ENCODE measurements around the gene ZRSR2. TPM values are rescaled to one million over a fixed set of nuclear protein-coding genes. Genes with fewer than 3 reads are reported as not detected.

ZRSR2 gene
- total and polyA plus RNA-seq, 10 of the 15 experiments (the other 5 are each of a cell fraction or from before 2014, with no cell fraction given) = 8.8 to 34.1 (median 15.6) TPM

DNA sequence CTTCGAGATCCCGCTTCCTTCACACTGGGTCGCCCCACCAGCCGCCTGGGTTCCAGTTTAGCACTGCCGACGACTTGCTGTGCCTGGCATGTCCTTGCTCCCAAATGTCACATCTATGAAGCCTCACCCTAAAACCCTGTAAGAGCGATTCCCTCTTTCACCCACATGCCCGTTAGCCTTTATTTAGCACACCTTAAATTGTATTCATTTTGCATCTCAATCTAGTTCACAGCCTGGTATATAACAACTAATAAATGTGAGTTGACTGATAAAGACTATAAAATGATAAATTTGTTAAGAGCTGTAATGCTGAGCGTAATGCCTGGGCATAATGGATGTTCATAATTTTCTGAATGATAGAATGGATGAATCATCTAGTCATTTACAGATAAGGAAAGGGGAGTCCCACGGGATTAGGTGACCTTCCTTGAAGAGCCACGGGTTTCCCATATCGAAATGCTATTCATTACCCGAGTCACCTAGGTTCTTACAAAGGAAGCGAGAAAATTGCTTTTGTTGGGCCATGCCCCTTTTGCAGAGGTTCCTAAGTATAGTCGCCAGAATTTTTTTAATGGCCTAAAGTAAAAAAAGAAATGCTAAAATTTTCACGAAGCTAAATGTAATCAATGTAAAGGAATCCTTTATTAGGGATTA, 65.4 kb downstream of the ZRSR2 start (continued):
- TF ChIP-seq, protein P1, sequence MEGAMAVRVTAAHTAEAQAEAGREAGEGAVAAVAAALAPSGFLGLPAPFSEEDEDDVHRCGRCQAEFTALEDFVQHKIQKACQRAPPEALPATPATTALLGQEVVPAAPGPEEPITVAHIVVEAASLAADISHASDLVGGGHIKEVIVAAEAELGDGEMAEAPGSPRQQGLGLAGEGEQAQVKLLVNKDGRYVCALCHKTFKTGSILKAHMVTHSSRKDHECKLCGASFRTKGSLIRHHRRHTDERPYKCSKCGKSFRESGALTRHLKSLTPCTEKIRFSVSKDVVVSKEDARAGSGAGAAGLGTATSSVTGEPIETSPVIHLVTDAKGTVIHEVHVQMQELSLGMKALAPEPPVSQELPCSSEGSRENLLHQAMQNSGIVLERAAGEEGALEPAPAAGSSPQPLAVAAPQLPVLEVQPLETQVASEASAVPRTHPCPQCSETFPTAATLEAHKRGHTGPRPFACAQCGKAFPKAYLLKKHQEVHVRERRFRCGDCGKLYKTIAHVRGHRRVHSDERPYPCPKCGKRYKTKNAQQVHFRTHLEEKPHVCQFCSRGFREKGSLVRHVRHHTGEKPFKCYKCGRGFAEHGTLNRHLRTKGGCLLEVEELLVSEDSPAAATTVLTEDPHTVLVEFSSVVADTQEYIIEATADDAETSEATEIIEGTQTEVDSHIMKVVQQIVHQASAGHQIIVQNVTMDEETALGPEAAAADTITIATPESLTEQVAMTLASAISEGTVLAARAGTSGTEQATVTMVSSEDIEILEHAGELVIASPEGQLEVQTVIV (IDR thresholded peaks at IDR 0.05; ENCODE audit: borderline replicate concordance, partially characterized antibody) = no peak
- TF ChIP-seq, protein P2, sequence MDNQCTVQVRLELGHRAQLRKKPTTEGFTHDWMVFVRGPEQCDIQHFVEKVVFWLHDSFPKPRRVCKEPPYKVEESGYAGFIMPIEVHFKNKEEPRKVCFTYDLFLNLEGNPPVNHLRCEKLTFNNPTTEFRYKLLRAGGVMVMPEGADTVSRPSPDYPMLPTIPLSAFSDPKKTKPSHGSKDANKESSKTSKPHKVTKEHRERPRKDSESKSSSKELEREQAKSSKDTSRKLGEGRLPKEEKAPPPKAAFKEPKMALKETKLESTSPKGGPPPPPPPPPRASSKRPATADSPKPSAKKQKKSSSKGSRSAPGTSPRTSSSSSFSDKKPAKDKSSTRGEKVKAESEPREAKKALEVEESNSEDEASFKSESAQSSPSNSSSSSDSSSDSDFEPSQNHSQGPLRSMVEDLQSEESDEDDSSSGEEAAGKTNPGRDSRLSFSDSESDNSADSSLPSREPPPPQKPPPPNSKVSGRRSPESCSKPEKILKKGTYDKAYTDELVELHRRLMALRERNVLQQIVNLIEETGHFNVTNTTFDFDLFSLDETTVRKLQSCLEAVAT (IDR thresholded peaks at IDR 0.05) = peak; percentile 63; the same call in 1 of the 2 replicates
- no peak for TF ChIP-seq SUPT20H (IDR thresholded peaks at IDR 0.05; ENCODE audit: borderline replicate concordance, control insufficient read depth, low read depth, low read length)
- TF ChIP-seq MYB (IDR thresholded peaks at IDR 0.05; ENCODE audit: borderline replicate concordance, low read depth, low read length) = no peak
- TF ChIP-seq GATAD2B (conservative IDR thresholded peaks at IDR 0.05; ENCODE audit: low read depth) = no peak
- TF ChIP-seq CHD1 (IDR thresholded peaks at IDR 0.05; ENCODE audit: low read depth, low read length) = no peak
- TF ChIP-seq KDM1A (IDR thresholded peaks at IDR 0.05; ENCODE audit: borderline replicate concordance) = no peak
- TF ChIP-seq, protein P3, sequence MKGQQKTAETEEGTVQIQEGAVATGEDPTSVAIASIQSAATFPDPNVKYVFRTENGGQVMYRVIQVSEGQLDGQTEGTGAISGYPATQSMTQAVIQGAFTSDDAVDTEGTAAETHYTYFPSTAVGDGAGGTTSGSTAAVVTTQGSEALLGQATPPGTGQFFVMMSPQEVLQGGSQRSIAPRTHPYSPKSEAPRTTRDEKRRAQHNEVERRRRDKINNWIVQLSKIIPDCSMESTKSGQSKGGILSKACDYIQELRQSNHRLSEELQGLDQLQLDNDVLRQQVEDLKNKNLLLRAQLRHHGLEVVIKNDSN (IDR thresholded peaks at IDR 0.05; ENCODE audit: borderline replicate concordance, extremely low read length, insufficient read depth, low read depth, low read length) = no peak
- TF ChIP-seq CREB1 (IDR thresholded peaks at IDR 0.05; ENCODE audit: low read depth) = no peak
- no peak for TF ChIP-seq ZBED1 (IDR thresholded peaks at IDR 0.05; ENCODE audit: borderline replicate concordance)
- TF ChIP-seq MTA3 (IDR thresholded peaks at IDR 0.05; ENCODE audit: borderline replicate concordance, low read length) = no peak
- TF ChIP-seq, protein P4, sequence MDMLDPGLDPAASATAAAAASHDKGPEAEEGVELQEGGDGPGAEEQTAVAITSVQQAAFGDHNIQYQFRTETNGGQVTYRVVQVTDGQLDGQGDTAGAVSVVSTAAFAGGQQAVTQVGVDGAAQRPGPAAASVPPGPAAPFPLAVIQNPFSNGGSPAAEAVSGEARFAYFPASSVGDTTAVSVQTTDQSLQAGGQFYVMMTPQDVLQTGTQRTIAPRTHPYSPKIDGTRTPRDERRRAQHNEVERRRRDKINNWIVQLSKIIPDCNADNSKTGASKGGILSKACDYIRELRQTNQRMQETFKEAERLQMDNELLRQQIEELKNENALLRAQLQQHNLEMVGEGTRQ (IDR thresholded peaks at IDR 0.05; ENCODE audit: borderline replicate concordance, low read depth, low read length) = no peak
- TF ChIP-seq SREBF1 (IDR thresholded peaks at IDR 0.05; ENCODE audit: low read length) = no peak
- TF ChIP-seq KAT2A (conservative IDR thresholded peaks at IDR 0.05; ENCODE audit: control insufficient read depth, low read depth, low read length) = no peak
- no peak for TF ChIP-seq NFYB (IDR thresholded peaks at IDR 0.05; ENCODE audit: insufficient read depth, low read depth, low read length)
- TF ChIP-seq ZSCAN29 (IDR thresholded peaks at IDR 0.05) = no peak
- no peak for TF ChIP-seq CHD2 (IDR thresholded peaks at IDR 0.05; ENCODE audit: borderline replicate concordance, low read depth, low read length)
- no peak; the same call in 1 of the 2 replicates for TF ChIP-seq MXI1 (IDR thresholded peaks at IDR 0.05; ENCODE audit: low read depth, low read length)
- peak; percentile 20; the same call in 1 of the 2 replicates for TF ChIP-seq NFIC (IDR thresholded peaks at IDR 0.05; ENCODE audit: low read depth, low read length)
- TF ChIP-seq TCF3 (IDR thresholded peaks at IDR 0.05; ENCODE audit: borderline replicate concordance, insufficient read depth, low read depth, low read length) = no peak
- TF ChIP-seq IRF4 (IDR thresholded peaks at IDR 0.05; ENCODE audit: low read depth, low read length) = no peak
- TF ChIP-seq RB1 (IDR thresholded peaks at IDR 0.05; ENCODE audit: borderline replicate concordance) = no peak
- no peak for TF ChIP-seq SREBF2 (IDR thresholded peaks at IDR 0.05; ENCODE audit: low read length)
- TF ChIP-seq, protein P5, sequence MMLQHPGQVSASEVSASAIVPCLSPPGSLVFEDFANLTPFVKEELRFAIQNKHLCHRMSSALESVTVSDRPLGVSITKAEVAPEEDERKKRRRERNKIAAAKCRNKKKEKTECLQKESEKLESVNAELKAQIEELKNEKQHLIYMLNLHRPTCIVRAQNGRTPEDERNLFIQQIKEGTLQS (IDR thresholded peaks at IDR 0.05; ENCODE audit: borderline replicate concordance, extremely low read depth, low read depth, low read length) = no peak
